D721Med (cell line): ENCODE data around the gene LRFN5.

Source experiments
- DNase-seq: peaks from one replicate; pipeline ENCODE4 v3.0.0; 2011; ENCODE audit warnings: low spot score; ENCODE audit not compliant: insufficient read length
- FAIRE-seq: peaks from 2 replicates; lab custom pipeline; 2011; peaks lifted over from hg19 to GRCh38; lab: Jason Lieb, UNC
- TF ChIP-seq, protein P1 (sequence below): IDR thresholded peaks from 2 replicates; pipeline ENCODE4 v1.5.1; 2012; ENCODE audit warnings: mild to moderate bottlenecking, control low read depth; ENCODE audit not compliant: insufficient read depth; ENCODE audit errors: missing control alignments

The LRFN5 gene

GRCh38 chr14:41950428-41951151 lies 343.9 kb downstream of the LRFN5 start:
- DNase-seq (no peak), FAIRE-seq (no peak)
- TF ChIP-seq, protein P1, sequence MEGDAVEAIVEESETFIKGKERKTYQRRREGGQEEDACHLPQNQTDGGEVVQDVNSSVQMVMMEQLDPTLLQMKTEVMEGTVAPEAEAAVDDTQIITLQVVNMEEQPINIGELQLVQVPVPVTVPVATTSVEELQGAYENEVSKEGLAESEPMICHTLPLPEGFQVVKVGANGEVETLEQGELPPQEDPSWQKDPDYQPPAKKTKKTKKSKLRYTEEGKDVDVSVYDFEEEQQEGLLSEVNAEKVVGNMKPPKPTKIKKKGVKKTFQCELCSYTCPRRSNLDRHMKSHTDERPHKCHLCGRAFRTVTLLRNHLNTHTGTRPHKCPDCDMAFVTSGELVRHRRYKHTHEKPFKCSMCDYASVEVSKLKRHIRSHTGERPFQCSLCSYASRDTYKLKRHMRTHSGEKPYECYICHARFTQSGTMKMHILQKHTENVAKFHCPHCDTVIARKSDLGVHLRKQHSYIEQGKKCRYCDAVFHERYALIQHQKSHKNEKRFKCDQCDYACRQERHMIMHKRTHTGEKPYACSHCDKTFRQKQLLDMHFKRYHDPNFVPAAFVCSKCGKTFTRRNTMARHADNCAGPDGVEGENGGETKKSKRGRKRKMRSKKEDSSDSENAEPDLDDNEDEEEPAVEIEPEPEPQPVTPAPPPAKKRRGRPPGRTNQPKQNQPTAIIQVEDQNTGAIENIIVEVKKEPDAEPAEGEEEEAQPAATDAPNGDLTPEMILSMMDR = no peak
